Sigmoid colon (tissue), 3 donors: ENCODE measurements around the gene RFC5.

Experiments
- POLR2A ChIP-seq, 2 donors: fragments of 450-650 bp; IDR thresholded peaks; one replicate each; pipeline ENCODE4 v1.6.1; 2016; ENCODE audit warnings: antibody characterized with exemption in 2 of 2, mild to moderate bottlenecking in 2 of 2, moderate library complexity in 2 of 2
- TF ChIP-seq, protein P1 (sequence below), 4 experiments: fragments of 450-650 bp in 3 of 4; fragments of 200-600 bp in 1 of 4; IDR thresholded peaks; one replicate each; pipeline ENCODE4 v1.5.1; 2016 to 2019; ENCODE audit warnings: antibody characterized with exemption in 4 of 4, mild to moderate bottlenecking in 3 of 4, moderate library complexity in 2 of 4

DNA sequence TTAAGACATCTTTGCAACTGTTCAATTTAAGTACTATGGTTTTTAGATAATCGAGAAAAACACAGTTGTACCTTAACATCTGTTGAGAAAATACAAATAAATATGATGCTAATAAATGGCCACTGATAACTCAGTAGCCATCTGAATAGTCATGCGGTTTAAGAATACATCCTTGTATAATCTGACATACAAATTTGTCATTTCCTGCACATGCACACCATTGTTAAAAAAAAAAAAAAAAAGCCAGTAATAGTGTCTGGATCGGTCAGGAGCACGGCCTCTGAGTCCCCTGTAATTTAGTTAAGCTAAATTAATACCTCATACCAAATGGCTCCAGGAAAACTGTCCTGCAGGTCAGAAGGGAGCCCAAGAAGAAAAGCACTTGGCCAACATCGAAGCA, 16.8 kb downstream of the RFC5 start:
- TF ChIP-seq, protein P1, sequence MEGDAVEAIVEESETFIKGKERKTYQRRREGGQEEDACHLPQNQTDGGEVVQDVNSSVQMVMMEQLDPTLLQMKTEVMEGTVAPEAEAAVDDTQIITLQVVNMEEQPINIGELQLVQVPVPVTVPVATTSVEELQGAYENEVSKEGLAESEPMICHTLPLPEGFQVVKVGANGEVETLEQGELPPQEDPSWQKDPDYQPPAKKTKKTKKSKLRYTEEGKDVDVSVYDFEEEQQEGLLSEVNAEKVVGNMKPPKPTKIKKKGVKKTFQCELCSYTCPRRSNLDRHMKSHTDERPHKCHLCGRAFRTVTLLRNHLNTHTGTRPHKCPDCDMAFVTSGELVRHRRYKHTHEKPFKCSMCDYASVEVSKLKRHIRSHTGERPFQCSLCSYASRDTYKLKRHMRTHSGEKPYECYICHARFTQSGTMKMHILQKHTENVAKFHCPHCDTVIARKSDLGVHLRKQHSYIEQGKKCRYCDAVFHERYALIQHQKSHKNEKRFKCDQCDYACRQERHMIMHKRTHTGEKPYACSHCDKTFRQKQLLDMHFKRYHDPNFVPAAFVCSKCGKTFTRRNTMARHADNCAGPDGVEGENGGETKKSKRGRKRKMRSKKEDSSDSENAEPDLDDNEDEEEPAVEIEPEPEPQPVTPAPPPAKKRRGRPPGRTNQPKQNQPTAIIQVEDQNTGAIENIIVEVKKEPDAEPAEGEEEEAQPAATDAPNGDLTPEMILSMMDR (IDR thresholded peaks at IDR 0.05) = no peak
- TF ChIP-seq POLR2A (IDR thresholded peaks at IDR 0.05) = no peak
